ENCODE data around the gene TMSB10. TPM values are rescaled to one million over a fixed set of nuclear protein-coding genes. Genes with fewer than 3 reads are reported as not detected.

Gene TMSB10
- total and polyA plus RNA-seq, 2 donors (not counting 1 experiment from before 2014, with no cell fraction given), result 885 to 5,410 TPM

GRCh38 chr2:84931384-84931821 lies 25.9 kb downstream of the TMSB10 start:
- no peak overlapping the region for H3K9ac ChIP-seq (ENCODE audit: low read length)
- WGBS (ENCODE audit: insufficient coverage), result 100% methylated on average over 1 of the region's 1 CpG
- intact Hi-C loops (cut with micrococcal nuclease), result no loop called here
- CTCF ChIA-PET, result interaction anchor here (1.6 kb wide), 1 partner anchor 433 kb away, joined by 4 read pairs; no protein-coding TSS in a partner anchor
- DNase-seq (no peak), ATAC-seq (ENCODE audit: low read depth) (no peak)
- no peak overlapping the region for H3K4me3 ChIP-seq (ENCODE audit: control extremely low read depth in 1 of 5, extremely low read depth in 1 of 5, insufficient read depth in 1 of 5, low read depth in 2 of 5, low read length in 4 of 5)
- H3K36me3 ChIP-seq (replicated peaks in 1 of 2; ENCODE audit: control extremely low read depth in 1 of 2, control insufficient read depth in 1 of 2, extremely low read depth in 1 of 2, insufficient read depth in 2 of 2, low read length in 1 of 2), result no peaks in the 10 kb centered on the region
- Mint-ChIP-seq H3K27me3 (no peaks in the 10 kb centered on the region), H3K4me3 (no peak overlapping the region), H3K4me1 (peaks cover 24% of the 10 kb centered on the region), H3K27ac (no peak overlapping the region), H3K9me3 (ENCODE audit: insufficient read depth) (no peaks in the 10 kb centered on the region)
- H3K27ac ChIP-seq (ENCODE audit: low read length in 2 of 2), result no peak overlapping the region
- H2AFZ ChIP-seq (ENCODE audit: insufficient read depth, low read depth, low read length, poor library complexity, severe bottlenecking), result no peak overlapping the region
- POLR2A ChIA-PET, result interaction anchor here (1.4 kb wide), 1 partner anchor 15 kb away, joined by 4 read pairs; no protein-coding TSS in a partner anchor
- H3K9me3 ChIP-seq (ENCODE audit: control extremely low read depth in 1 of 3, control insufficient read depth in 2 of 3, insufficient read depth in 1 of 3, low read length in 2 of 3), result no peaks in the 10 kb centered on the region
- TF ChIP-seq EZH2 (IDR thresholded peaks at IDR 0.05; ENCODE audit: borderline replicate concordance, insufficient read depth, low read depth, low read length, poor library complexity, severe bottlenecking) (no peak), CTCF (IDR thresholded peaks at IDR 0.05) (no peak)
- no peak overlapping the region for H3K4me2 ChIP-seq (replicated peaks; ENCODE audit: low read depth, low read length, poor library complexity, severe bottlenecking)
- no peaks in the 10 kb centered on the region for H4K20me1 ChIP-seq (ENCODE audit: control insufficient read depth, insufficient read depth, low read length, poor library complexity, severe bottlenecking)
- peaks cover 3 to 17% of the 10 kb centered on the region in 2 donors for H3K4me1 ChIP-seq (ENCODE audit: control insufficient read depth in 2 of 2, insufficient read depth in 2 of 2, low read length in 2 of 2)
- peaks cover 11% of the 10 kb centered on the region for H3K79me2 ChIP-seq (ENCODE audit: control insufficient read depth, insufficient read depth, low read length)
- no peaks in the 10 kb centered on the region for H3K27me3 ChIP-seq (replicated peaks in 1 of 4; ENCODE audit: control extremely low read depth in 1 of 4, control insufficient read depth in 3 of 4, insufficient read depth in 4 of 4, low read length in 3 of 4)

GRCh38 chr2:84938194-84938879 lies 32.9 kb downstream of the TMSB10 start:
- no peak for ATAC-seq (ENCODE audit: low read depth)
- H3K4me1 Mint-ChIP-seq, result peaks cover 42% of the 10 kb centered on the region
- CTCF ChIA-PET, result interaction anchor here (0.7 to 11.9 kb wide), 7 partner anchors 8 to 31 kb away, joined by 4 to 168 read pairs (median 8); no protein-coding TSS in a partner anchor

More at GRCh38 chr2:84938194-84938879, 32.9 kb downstream of the TMSB10 start:
- Histone ChIP-seq H3K27ac (ENCODE audit: low read length in 2 of 2) (peak overlapping the region; percentile 88 to 90), H3K79me2 (ENCODE audit: control insufficient read depth, insufficient read depth, low read length) (peaks cover 9% of the 10 kb centered on the region), H3K4me3 (ENCODE audit: control extremely low read depth in 1 of 5, extremely low read depth in 1 of 5, insufficient read depth in 1 of 5, low read depth in 2 of 5, low read length in 4 of 5) (peak overlapping the region in 2 of 5 experiments; percentile 0 to 41), H3K9me3 (ENCODE audit: control extremely low read depth in 1 of 3, control insufficient read depth in 2 of 3, insufficient read depth in 1 of 3, low read length in 2 of 3) (no peaks in the 10 kb centered on the region), H2AFZ (ENCODE audit: insufficient read depth, low read depth, low read length, poor library complexity, severe bottlenecking) (peak overlapping the region; percentile 37), H3K27me3 (replicated peaks in 1 of 4; ENCODE audit: control extremely low read depth in 1 of 4, control insufficient read depth in 3 of 4, insufficient read depth in 4 of 4, low read length in 3 of 4) (no peaks in the 10 kb centered on the region), H3K4me2 (replicated peaks; ENCODE audit: low read depth, low read length, poor library complexity, severe bottlenecking) (peak overlapping the region; percentile 77), H3K9ac (ENCODE audit: low read length) (peak overlapping the region; percentile 59), H4K20me1 (ENCODE audit: control insufficient read depth, insufficient read depth, low read length, poor library complexity, severe bottlenecking) (no peaks in the 10 kb centered on the region), H3K4me1 (ENCODE audit: control insufficient read depth in 2 of 2, insufficient read depth in 2 of 2, low read length in 2 of 2) (peaks cover 47 to 53% of the 10 kb centered on the region in 2 donors), H3K36me3 (replicated peaks in 1 of 2; ENCODE audit: control extremely low read depth in 1 of 2, control insufficient read depth in 1 of 2, extremely low read depth in 1 of 2, insufficient read depth in 2 of 2, low read length in 1 of 2) (no peaks in the 10 kb centered on the region)
- Mint-ChIP-seq H3K27me3 (no peaks in the 10 kb centered on the region), H3K27ac (peak overlapping the region; percentile 90), H3K9me3 (ENCODE audit: insufficient read depth) (no peaks in the 10 kb centered on the region), H3K4me3 (peak overlapping the region; percentile 29)
- TF ChIP-seq CTCF (IDR thresholded peaks at IDR 0.05) (no peak), EZH2 (IDR thresholded peaks at IDR 0.05; ENCODE audit: borderline replicate concordance, insufficient read depth, low read depth, low read length, poor library complexity, severe bottlenecking) (no peak)
- no CpG with 5 or more reads among the region's 5 CpGs for WGBS (ENCODE audit: insufficient coverage)
- intact Hi-C loops (cut with micrococcal nuclease), result loop anchor here (2.0 kb wide), 1 partner anchor 30 kb away; no protein-coding TSS in a partner anchor
- peak; percentile 48 for DNase-seq
- POLR2A ChIA-PET, result interaction anchor here (0.7 to 4.7 kb wide), 3 partner anchors 18 to 32 kb away, joined by 3 to 39 read pairs (median 15); partner anchors contain the start of genes KCMF1 and TMSB10

Data from B cell (primary cell).